Erythroblast (primary cell): ENCODE results near the gene TALDO1.
A peak's percentile ranks its signal among the peaks of the same experiment; 100 is the strongest.
"Not testable (repeated sequence)": the region's sequence is repeated elsewhere in the genome, so short reads cannot be mapped to it uniquely, and the experiment has no call there.

ENCODE experiments used
- DNase-seq, 2 experiments: peaks; one replicate each; lab custom pipeline; 2025; lab: John Stamatoyannopoulos, UW
- GATA1 ChIP-seq: IDR thresholded peaks from 2 replicates; pipeline ENCODE4 v1.6.1; 2011; ENCODE audit warnings: low read depth, mild to moderate bottlenecking, control low read depth, low read length, moderate library complexity
- POLR2A ChIP-seq: IDR thresholded peaks from 2 replicates; pipeline ENCODE4 v1.6.1; 2011; ENCODE audit warnings: mild to moderate bottlenecking, low read length

TALDO1 gene

GRCh38 chr11:737366-737765 is 9.9 kb upstream of the TALDO1 start:
- TF ChIP-seq POLR2A (no peak), GATA1 (no peak)
- DNase-seq: no peak

GRCh38 chr11:737899-738298 is 9.4 kb upstream of the TALDO1 start:
- DNase-seq: not testable (repeated sequence)

GRCh38 chr11:742156-742546 is 5.1 kb upstream of the TALDO1 start:
- TF ChIP-seq POLR2A (no peak), GATA1 (no peak)
- DNase-seq: no peak

- DNase-seq: no peak
- TF ChIP-seq GATA1: no peak
- TF ChIP-seq POLR2A: no peak
Measured at GRCh38 chr11:742571-743201, 4.6 kb upstream of the TALDO1 start.

GRCh38 chr11:745428-745827 is 1.8 kb upstream of the TALDO1 start:
- TF ChIP-seq POLR2A: no peak
- TF ChIP-seq GATA1: no peak
- no peak for DNase-seq

- TF ChIP-seq POLR2A (no peak), GATA1 (no peak)
- DNase-seq: peak; percentile 53 to 66
Measured at GRCh38 chr11:746289-747157, 741 bp upstream of the TALDO1 start.

GRCh38 chr11:748007-748359 is 719 bp downstream of the TALDO1 start:
- peak; percentile 66 to 81 for DNase-seq
- TF ChIP-seq POLR2A: no peak
- TF ChIP-seq GATA1: no peak

GRCh38 chr11:749731-750130 is 2.5 kb downstream of the TALDO1 start:
- DNase-seq: no peak
- TF ChIP-seq GATA1 (no peak), POLR2A (no peak)

- no peak for TF ChIP-seq POLR2A
- TF ChIP-seq GATA1: no peak
- no peak for DNase-seq
Measured at GRCh38 chr11:760236-760635, 13.0 kb downstream of the TALDO1 start.

- no peak for DNase-seq
- TF ChIP-seq GATA1: no peak
- TF ChIP-seq POLR2A: no peak
Measured at GRCh38 chr11:761526-762108, 14.4 kb downstream of the TALDO1 start.

- peak; percentile 52 to 58 for DNase-seq
- TF ChIP-seq POLR2A (no peak), GATA1 (no peak)
Measured at GRCh38 chr11:762421-763072, 15.3 kb downstream of the TALDO1 start.

GRCh38 chr11:763073-763463 is 15.8 kb downstream of the TALDO1 start:
- TF ChIP-seq POLR2A (no peak), GATA1 (no peak)
- no peak for DNase-seq

- TF ChIP-seq GATA1 (no peak), POLR2A (peak; percentile 35)
- no peak for DNase-seq
Measured at GRCh38 chr11:763549-764321, 16.5 kb downstream of the TALDO1 start.
